HG02840 (cell line): Measurements from ENCODE around the gene LRRC45.
A peak's percentile ranks its signal among the peaks of the same experiment; 100 is the strongest.
"Not testable (repeated sequence)": the region's sequence is repeated elsewhere in the genome, so short reads cannot be mapped to it uniquely, and the experiment has no call there.

Experiments used
- ATAC-seq: cut with Tn5 transposase; IDR thresholded peaks from one replicate; pipeline ENCODE4 v1.9.1; 2021; ENCODE audit warnings: mild to moderate bottlenecking, moderate library complexity, moderate number of reproducible peaks; ENCODE audit not compliant: unreplicated experiment, low FRiP score

The LRRC45 gene

GRCh38 chr17:82022981-82023446, at the start of gene LRRC45:
Gene LRRC45, plus strand, starts transcription at chr17:82023305. Its CDS starts 339 bp downstream, at chr17:82023644.
- peak; percentile 89 for ATAC-seq

- no peak for ATAC-seq
These were observed 49.7 kb upstream of the LRRC45 start for GRCh38 chr17:81973432-81973831.

DNA sequence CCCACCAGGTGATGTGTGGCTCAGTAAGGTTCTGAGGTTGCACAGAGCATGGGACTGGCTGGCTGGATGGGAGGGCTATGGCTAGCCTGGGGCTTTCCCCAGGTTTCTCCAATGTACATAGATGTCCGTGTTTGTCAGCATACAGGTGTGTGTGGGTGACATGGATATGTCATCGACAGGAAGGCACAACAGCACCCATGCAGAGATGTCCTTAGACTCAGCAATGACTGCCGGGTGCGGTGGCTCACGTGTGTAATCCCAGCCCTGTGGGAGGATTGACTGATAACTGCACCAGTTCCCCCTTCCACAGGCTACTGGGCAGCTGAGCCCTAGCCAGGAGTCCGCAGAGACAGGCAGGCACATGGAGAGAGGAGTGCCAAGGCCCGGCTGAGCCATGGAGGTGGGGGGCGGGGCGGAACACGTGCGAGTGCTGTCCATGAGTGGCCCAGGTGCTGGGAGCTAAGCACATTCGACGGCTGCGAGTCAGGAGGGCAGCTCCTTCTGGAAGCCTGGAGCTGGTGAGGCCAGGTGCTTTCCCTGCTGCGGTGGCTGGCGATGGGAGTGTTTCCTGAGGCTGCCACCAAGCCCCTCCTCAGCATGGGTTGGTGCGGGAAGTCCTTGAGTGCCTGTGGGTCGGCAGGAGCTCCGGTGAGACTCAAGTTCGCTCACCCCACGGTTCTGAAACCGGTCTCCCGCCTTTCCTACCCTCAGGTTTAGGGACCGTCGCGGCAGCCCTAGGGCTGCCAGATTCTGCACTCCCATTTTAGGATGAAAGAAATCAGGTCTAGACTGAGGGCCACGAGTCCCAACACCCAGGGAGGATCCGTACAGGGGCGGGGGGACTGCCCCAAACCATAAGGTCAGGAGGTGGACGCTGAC, 46.5 kb upstream of the LRRC45 start:
- ATAC-seq, result peak; percentile 2

DNA sequence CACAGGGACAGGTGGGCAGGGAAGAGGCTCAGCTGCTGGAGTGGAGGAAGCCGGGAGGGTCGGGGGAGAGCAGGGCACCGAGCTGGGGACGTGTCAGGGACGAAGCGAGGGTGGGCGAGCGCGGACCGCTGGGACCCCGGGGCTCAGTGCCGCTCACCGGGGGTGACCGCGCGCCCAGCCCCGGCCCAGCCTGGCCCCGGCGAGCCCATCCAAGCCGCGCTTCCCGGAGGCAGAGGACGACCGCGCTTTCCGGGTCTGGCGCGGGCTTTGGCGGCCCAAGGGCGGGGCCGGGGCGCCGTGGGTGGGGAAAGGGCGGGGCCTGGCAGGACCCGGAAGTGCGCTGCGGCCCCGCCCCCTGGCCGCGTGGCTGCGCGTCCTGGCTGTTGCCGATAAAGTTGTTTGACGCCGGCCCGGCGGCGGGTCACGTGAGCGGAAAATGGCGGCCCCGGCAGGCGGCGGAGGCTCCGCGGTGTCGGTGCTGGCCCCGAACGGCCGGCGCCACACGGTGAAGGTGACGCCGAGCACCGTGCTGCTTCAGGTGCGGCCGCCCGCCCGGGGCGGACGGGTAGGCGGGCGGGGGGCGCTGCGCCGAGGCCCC, 45.8 kb upstream of the LRRC45 start, which contains the start of gene ASPSCR1:
ASPSCR1 (plus strand) TSS at position 419 of the 598 bp plus-strand sequence; CDS start at position 437, 18 bp downstream.
- ATAC-seq, result peak; percentile 83

GRCh38 chr17:81978524-81979298, 44.4 kb upstream of the LRRC45 start:
- no peak for ATAC-seq

DNA sequence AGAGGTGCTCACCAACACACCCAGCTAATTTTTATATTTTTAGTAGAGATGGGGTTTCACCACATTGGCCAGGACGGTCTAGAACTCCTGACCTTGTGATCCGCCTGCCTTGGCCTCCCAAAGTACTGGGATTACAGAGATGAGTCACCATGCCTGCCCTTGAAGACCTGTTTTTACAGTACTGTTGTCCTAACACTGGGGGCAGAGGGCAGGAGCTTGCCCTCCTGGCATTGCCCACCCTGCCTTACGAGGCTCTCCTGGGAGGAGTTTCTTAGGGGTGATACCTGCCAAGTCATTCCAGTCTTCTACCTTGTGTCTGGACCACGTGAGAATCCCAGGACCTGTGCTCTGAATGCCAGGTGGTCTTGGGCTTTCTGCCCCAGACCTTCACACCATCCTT, 43.0 kb upstream of the LRRC45 start:
- ATAC-seq, result no peak

DNA sequence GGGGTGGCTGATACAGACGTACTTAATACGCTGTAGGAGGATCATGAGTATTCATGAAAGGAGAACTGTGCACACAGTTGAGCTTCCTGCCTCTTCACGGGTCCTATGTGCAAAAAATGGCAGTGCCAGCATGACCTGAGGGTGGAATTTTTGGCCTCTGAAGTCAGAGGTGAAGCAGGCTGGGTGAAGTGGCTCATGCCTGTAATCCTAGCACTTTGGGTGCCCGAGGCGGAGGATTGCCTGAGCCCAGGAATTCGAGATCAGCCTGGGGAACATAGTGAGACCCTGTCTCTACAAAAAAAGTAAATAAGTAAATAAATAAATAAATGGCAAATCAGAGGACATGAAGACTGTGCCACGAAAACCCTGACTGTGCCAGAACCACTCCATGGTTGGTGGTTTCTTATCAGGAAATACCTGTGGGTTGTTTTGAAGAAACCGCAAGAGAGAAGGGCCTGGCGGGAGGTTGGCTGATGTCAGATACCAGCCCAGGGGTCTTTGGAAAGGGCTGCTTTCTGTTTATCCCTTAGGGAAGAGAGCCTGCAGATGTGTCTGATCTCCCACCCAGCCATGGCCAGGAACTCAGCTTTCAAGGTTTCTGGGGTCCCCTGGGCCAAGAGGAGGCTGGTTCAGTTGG, 42.3 kb upstream of the LRRC45 start:
- ATAC-seq, result no peak

DNA sequence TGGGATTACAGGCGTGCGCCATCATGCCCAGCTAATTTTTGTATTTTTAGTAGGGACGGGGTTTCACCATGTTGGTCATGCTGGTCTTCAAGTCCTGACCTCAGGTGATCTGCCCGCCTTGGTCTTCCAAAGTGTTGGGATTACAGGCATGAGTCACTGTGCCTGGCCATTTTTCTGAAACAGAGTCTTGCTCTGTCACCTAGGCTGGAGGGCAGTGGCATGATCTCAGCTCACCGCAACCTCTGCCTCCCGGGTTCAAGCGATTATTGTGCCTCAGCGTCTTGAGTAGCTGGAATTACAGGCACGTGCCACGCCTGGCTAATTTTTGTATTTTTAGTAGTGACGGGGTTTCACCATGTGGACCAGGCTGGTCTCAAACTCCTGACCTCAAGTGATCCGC, 41.6 kb upstream of the LRRC45 start:
- not testable (repeated sequence) for ATAC-seq

- no peak for ATAC-seq
These were observed 40.0 kb upstream of the LRRC45 start for GRCh38 chr17:81983011-81983638.

- ATAC-seq, result no peak
These were observed 39.3 kb upstream of the LRRC45 start for GRCh38 chr17:81983639-81984373.

DNA sequence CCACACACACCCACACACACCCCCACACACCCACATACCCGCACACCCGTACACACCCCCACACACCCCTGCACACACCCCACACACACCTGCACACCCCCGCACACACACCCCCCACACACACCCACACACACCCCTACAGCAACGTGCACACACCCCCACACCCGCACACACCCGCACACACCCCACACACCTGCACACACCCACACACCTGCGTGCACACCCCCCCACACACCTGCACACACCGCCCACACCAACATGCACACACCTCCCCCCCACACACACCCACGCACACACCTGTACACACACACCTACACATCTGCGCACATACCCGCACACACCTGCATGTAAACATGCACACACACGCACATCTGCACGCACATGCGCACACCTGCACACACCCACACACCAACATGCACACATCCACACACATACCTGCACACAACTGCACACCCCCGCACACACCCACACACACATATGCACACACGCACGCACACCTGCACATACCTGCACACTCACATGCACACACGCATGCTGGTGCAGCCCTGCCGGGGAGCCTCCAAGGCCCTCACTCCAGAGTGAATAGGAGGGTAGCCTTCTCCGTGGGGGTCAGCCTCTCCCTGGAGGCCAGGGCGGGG, 38.2 kb upstream of the LRRC45 start:
- no peak for ATAC-seq

- ATAC-seq, result no peak
These were observed 36.5 kb upstream of the LRRC45 start for GRCh38 chr17:81986606-81987005.

DNA sequence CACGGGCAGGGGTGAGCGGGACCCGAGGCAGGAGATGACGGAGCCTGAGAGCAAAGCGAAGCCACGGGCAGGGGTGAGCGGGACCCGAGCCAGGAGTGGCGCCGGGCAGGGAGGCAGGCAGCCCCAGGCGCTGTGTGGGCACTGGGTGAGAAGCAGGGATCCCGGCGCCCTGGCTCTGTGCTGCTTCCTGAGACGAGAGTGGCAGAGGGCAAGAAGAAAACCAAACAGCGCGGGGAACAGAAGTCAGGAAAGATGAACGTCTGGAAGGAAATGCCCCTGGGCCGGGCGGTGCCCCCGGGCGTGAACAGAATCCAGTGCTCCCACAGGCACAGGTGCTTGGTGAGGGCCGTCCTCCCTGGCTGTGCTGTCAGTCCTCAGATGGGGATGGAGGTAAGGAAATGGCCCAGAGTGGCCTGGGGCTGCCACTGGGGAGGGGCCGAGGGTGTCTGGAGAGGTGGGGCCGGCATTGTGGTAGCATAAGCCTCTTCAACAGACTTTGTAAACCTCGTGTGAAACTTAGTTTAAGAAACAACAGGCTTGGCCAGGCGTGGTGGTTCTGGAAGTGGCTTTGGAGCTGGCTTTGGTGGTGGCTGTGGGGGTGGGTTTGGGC, 35.8 kb upstream of the LRRC45 start:
- no peak for ATAC-seq

DNA sequence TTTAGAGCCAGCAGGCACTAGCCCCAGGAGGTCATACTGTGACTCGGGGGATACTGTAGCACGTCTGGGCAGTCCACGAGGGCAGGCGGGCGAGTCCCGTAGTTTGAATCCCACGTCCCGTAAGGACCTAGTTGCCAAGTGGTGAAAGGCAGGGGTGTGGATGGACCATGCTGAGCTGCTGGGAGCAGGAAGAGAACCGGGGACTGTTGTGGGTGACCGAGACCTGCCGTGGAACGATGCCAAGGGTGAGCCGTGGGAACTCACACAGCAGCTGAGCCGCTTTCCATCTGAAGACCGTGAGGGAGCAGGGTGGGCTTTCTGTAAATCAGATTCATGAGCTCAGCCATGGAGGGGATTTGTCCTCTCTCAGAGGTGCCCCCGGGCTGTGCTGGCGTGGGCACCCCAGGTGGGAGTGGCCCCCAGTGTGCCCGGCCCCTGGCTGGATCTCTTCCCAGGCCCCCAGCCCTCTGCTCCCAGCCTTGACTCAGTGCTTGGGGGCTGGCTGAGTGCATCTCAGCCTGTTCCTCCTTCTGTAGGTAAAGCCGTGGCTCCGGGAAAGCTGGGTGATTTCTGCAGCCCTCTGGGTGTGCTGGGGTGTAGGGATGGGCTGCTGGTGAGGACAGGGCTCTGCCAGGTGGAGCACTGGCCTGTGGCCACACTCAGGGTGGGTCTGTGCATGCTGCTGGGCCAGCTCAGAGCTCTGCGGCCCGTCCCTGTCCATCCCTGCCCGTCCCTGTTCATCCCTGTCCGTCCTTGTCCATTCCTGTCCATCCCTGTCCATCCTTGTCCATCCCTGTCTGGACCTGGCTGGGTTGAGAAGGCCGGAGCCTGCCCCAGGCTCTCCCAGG, 32.0 kb upstream of the LRRC45 start:
- no peak for ATAC-seq

- ATAC-seq, result no peak
These were observed 31.3 kb upstream of the LRRC45 start for GRCh38 chr17:81991684-81992305.

DNA sequence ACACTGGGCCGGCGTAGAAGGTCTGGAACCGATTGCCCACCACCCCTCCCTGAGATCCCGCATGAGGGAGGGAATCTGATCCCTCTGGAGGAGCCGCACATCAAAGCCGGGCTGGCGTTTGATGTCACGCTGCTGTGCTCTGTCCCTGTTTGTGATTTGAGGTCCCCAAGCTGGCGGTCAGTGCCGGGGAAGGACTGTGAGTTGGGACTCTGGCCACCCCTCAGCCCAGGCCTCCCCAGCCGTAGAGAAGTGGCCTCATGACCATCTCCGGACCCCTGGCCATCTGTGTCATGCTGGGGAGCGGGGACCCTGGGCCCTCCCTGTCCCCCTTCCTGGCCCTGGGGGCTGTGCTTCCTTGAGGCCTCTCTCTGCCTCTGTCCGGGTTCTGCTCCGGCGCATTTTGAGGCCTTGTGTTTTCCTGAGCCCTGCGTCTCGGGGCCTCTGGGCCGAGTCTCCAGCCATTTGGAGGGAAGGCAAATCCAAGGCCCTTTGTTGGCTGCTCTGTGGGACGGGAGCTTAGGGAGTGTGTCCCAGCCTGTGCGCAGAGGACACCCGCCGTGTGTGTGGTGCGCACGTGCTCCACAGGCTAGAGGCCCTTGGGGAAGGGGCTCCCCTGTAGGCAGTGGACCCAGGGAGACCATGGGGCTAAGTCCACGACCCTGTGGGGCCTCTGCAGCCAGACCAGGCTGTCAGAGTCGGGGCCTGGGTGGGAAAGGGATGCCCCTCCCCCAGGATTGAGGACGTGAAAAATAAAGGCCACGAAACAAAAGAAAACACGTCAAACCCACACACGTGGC, 30.6 kb upstream of the LRRC45 start:
- no peak for ATAC-seq
